HepG2 (cell line): ENCODE data around the gene BCL2L2. TPM values are rescaled to one million over a fixed set of nuclear protein-coding genes. Genes with fewer than 3 reads are reported as not detected.
A peak's percentile ranks its signal among the peaks of the same experiment; 100 is the strongest.

Experiments
- ATAC-seq: fragments of 200-7000 bp; cut with Tn5 transposase; 3 replicates; pipeline ENCODE4 v1.9.1; 2020; ENCODE audit warnings: mild to moderate bottlenecking, moderate library complexity
- BruUV-seq: library from RNA; stranded (reverse); fragments of 400-500 nt; replicated peaks from 2 replicates; lab custom pipeline; 2021; lab: Mats Ljungman, UMichigan
- CTCF ChIA-PET: fragments of 300-600 bp; formaldehyde crosslinking; extraction: SDS; loops from one replicate; lab custom pipeline; 2021; ENCODE audit warnings: low total read pairs, inconsistent platforms, low intra/inter-chr PET ratio; lab: Yijun Ruan, JAX
- POLR2A ChIA-PET: fragments of 350-600 bp; sonication (Branson Sonifier 250); formaldehyde crosslinking; loops from one replicate; lab custom pipeline; 2020; ENCODE audit warnings: antibody characterized with exemption, inconsistent platforms; lab: Yijun Ruan, JAX
- DNase-seq: peaks from one replicate; pipeline ENCODE4 v3.0.0-alpha.2; 2015; ENCODE audit warnings: low spot score
- FAIRE-seq: peaks from 3 replicates; lab custom pipeline; 2011; peaks lifted over from hg19 to GRCh38; lab: Jason Lieb, UNC
- H2AFZ ChIP-seq: one replicate; pipeline ENCODE4 v1.6.1; 2011; ENCODE audit warnings: low read length, inconsistent platforms
- H3K27ac ChIP-seq: fragments of 300-600 bp; 3 replicates; pipeline ENCODE4 v1.8.0; 2011; ENCODE audit warnings: mixed run types, mild to moderate bottlenecking, mixed read lengths, low read length, inconsistent platforms; ENCODE audit not compliant: insufficient read depth; ENCODE audit errors: extremely low read length
- H3K27me3 ChIP-seq, 2 experiments: fragments of 200-600 bp in 1 of 2; 2 replicates in 1 of 2; 3 replicates in 1 of 2; pipeline versions ENCODE4 v1.6.0 to v1.8.0; 2011; ENCODE audit warnings: low read length in 2 of 2, mild to moderate bottlenecking in 2 of 2, moderate library complexity in 2 of 2, inconsistent platforms in 1 of 2; ENCODE audit not compliant: insufficient read depth in 2 of 2, control insufficient read depth in 1 of 2
- H3K36me3 ChIP-seq, 2 experiments: fragments of 200-600 bp in 1 of 2; replicated peaks in 1 of 2; 2 replicates in 1 of 2; 3 replicates in 1 of 2; pipeline versions ENCODE4 v1.5.1 to v1.8.0; 2011; ENCODE audit warnings: low read length in 2 of 2, inconsistent platforms in 1 of 2; ENCODE audit not compliant: insufficient read depth in 2 of 2, control insufficient read depth in 1 of 2
- H3K4me1 ChIP-seq: 2 replicates; pipeline ENCODE4 v1.5.1; 2012; ENCODE audit warnings: low read length, inconsistent platforms; ENCODE audit not compliant: insufficient read depth
- H3K4me2 ChIP-seq: 2 replicates; pipeline ENCODE4 v1.6.0; 2011; ENCODE audit warnings: low read depth, low read length, inconsistent platforms
- H3K4me3 ChIP-seq, 3 experiments: fragments of 200-600 bp in 1 of 3; sonication (generic), shearing (Covaris generic) in 1 of 3; replicated peaks in 1 of 3; 2 replicates each; pipeline ENCODE4 v1.5.1; 2011 to 2016; ENCODE audit warnings: low read length in 3 of 3, inconsistent platforms in 2 of 3, low read depth in 2 of 3, mild to moderate bottlenecking in 2 of 3, control low read depth in 1 of 3, mixed read lengths in 1 of 3; ENCODE audit not compliant: insufficient read depth in 1 of 3
- H3K79me2 ChIP-seq: one replicate; pipeline ENCODE4 v1.6.1; 2011; ENCODE audit warnings: low read length, inconsistent platforms; ENCODE audit not compliant: insufficient read depth
- H3K9ac ChIP-seq: 2 replicates; pipeline ENCODE4 v1.6.0; 2011; ENCODE audit warnings: mild to moderate bottlenecking, low read depth, low read length, inconsistent platforms; ENCODE audit not compliant: insufficient read depth
- H3K9me3 ChIP-seq: 2 replicates; pipeline ENCODE4 v1.5.1; 2012; ENCODE audit warnings: mild to moderate bottlenecking, low read length
- H4K20me1 ChIP-seq: 2 replicates; pipeline ENCODE4 v1.6.0; 2011; ENCODE audit warnings: inconsistent platforms, mild to moderate bottlenecking, low read length, moderate library complexity; ENCODE audit not compliant: insufficient read depth
- ARID3A ChIP-seq: IDR thresholded peaks from 2 replicates; pipeline ENCODE4 v1.6.1; 2012; ENCODE audit warnings: low read depth, low read length, improper control_type of control experiment
- BCL6 ChIP-seq: IDR thresholded peaks from 2 replicates; pipeline ENCODE4 v1.6.1; 2016; ENCODE audit warnings: missing genetic modification reagents, missing compliant biosample characterization
- DNMT1 ChIP-seq: sonication (generic); formaldehyde crosslinking; IDR thresholded peaks from 2 replicates; pipeline ENCODE4 v1.5.1; 2020; ENCODE audit warnings: mild to moderate bottlenecking, missing genetic modification reagents
- GLMP ChIP-seq: sonication (generic); formaldehyde crosslinking; IDR thresholded peaks from 2 replicates; pipeline ENCODE4 v1.9.0; 2021; ENCODE audit warnings: missing genetic modification reagents, mild to moderate bottlenecking, borderline replicate concordance
- SOX13 ChIP-seq, 3 experiments: fragments of 450-650 bp in 1 of 3; sonication (generic) in 1 of 3; formaldehyde crosslinking in 1 of 3; IDR thresholded peaks in 2 of 3; conservative IDR thresholded peaks in 1 of 3; 2 replicates each; pipeline versions ENCODE4 v1.5.0 to v1.6.1; 2016 to 2020; ENCODE audit warnings: antibody characterized with exemption in 1 of 3, mild to moderate bottlenecking in 1 of 3, missing compliant biosample characterization in 1 of 3, missing genetic modification reagents in 1 of 3, moderate library complexity in 1 of 3
- TFDP1 ChIP-seq: IDR thresholded peaks from 2 replicates; pipeline ENCODE4 v1.6.1; 2016; ENCODE audit warnings: missing compliant biosample characterization, missing genetic modification reagents, borderline replicate concordance
- TRIM22 ChIP-seq: fragments of 450-650 bp; IDR thresholded peaks from 2 replicates; pipeline ENCODE4 v1.6.1; 2017
- ZNF512 ChIP-seq: sonication (generic); formaldehyde crosslinking; IDR thresholded peaks from 2 replicates; pipeline ENCODE4 v1.4.0; 2020; ENCODE audit warnings: mild to moderate bottlenecking, missing genetic modification reagents
- ZNF75D ChIP-seq: sonication (generic); formaldehyde crosslinking; IDR thresholded peaks from 2 replicates; pipeline ENCODE4 v1.8.1; 2023; ENCODE audit warnings: missing genetic modification reagents, mild to moderate bottlenecking, borderline replicate concordance
- ZSCAN29 ChIP-seq: sonication (generic); formaldehyde crosslinking; conservative IDR thresholded peaks from 2 replicates; pipeline ENCODE4 v1.4.0; 2020; ENCODE audit warnings: mild to moderate bottlenecking, missing genetic modification reagents
- WGBS: methylation state at CpG from one replicate; pipeline ENCODE4 v1.1.6; 2017; ENCODE audit warnings: low lambda C conversion rate; 5-methylcytosine and 5-hydroxymethylcytosine counted together
- in situ Hi-C: cut with HindIII; loops from 2 replicates; pipeline ENCODE4 v1.10.0; 2017; ENCODE audit warnings: low pct_unique_long_range_greater_than_20kb; ENCODE audit not compliant: extremely low pct_ligation_motif_present
- intact Hi-C: fragments of 100-400 bp; cut with micrococcal nuclease; formaldehyde crosslinking; loops from one replicate; pipeline ENCODE4 v1.10.0; 2022; ENCODE audit not compliant: unreplicated experiment
- polyA plus RNA-seq, 8 experiments: library from polyadenylated mRNA; depleted of rRNA in 3 of 8; stranded (reverse) in 7 of 8; unstranded in 1 of 8; fragments of >200 nt; fragmentation: Illumina TruSeq in 4 of 8; extraction: Trizol in 4 of 8; gene quantifications; 2 replicates each; pipeline versions ENCODE4 v1.2.1 to v1.2.3, GENCODE V29; 2011 to 2016; ENCODE audit warnings: low read depth in 4 of 8, missing spikeins in 1 of 8, mixed read lengths in 1 of 8; ENCODE audit not compliant: insufficient read depth in 1 of 8
- total RNA-seq, 5 experiments: library from RNA; depleted of rRNA; stranded (reverse); fragments of >200 nt; fragmentation: Illumina TruSeq; extraction: Trizol; gene quantifications; 2 replicates each; pipeline ENCODE4 v1.2.3, GENCODE V29; 2016; ENCODE audit warnings: low read depth in 1 of 5

BCL2L2 gene
- total and polyA plus RNA-seq, 2 of the 13 experiments (the other 11 are each of a cell fraction or from before 2014, with no cell fraction given) = 28.1 to 49.8 TPM

- peak overlapping the region; percentile 75 for H3K9ac ChIP-seq
- CTCF ChIA-PET = interaction anchor here (1.9 kb wide), 1 partner anchor 8 kb away, joined by 8 read pairs; no protein-coding TSS in a partner anchor
- TF ChIP-seq ZNF75D (CRISPR knock-in tag) = no peak
- no peak for TF ChIP-seq TRIM22
- no peak for TF ChIP-seq ARID3A
- no peak for TF ChIP-seq ZNF512 (CRISPR knock-in tag)
- no peak for TF ChIP-seq SOX13 (IDR thresholded peaks at IDR 0.05)
- TF ChIP-seq SOX13 (CRISPR knock-in tag; conservative IDR thresholded peaks at IDR 0.05 in 1 of 2, IDR thresholded peaks at IDR 0.05 in 1 of 2) = no peak
- TF ChIP-seq ZSCAN29 = no peak; the same call in 1 of the 2 replicates
- no peak for TF ChIP-seq GLMP
- TF ChIP-seq DNMT1 (CRISPR knock-in tag) = no peak
- TF ChIP-seq BCL6 (CRISPR knock-in tag) = no peak
- TF ChIP-seq TFDP1 (CRISPR knock-in tag) = no peak
These were observed 19.6 kb upstream of the BCL2L2 start for GRCh38 chr14:23286902-23287479.

More at GRCh38 chr14:23286902-23287479, 19.6 kb upstream of the BCL2L2 start:
- in situ Hi-C loops = no loop called here
- Histone ChIP-seq H3K36me3 (peaks cover 2 to 4% of the 10 kb centered on the region in 2 experiments; a peak in 1 of 5 replicates), H3K9me3 (no peaks in the 10 kb centered on the region), H3K27ac (peak overlapping the region; percentile 83), H4K20me1 (no peaks in the 10 kb centered on the region), H3K4me3 (peak overlapping the region; percentile 83 to 96 (median 83)), H3K4me1 (peaks cover 26% of the 10 kb centered on the region), H3K79me2 (peaks cover 19% of the 10 kb centered on the region), H3K4me2 (peak overlapping the region; percentile 93), H2AFZ (no peak overlapping the region), H3K27me3 (no peaks in the 10 kb centered on the region; a peak in 1 of 5 replicates)
- FAIRE-seq (no peak), DNase-seq (no peak), ATAC-seq (no peak)
- WGBS = 46% methylated on average over 6 of the region's 6 CpGs
- intact Hi-C loops = loop anchor here (1.0 kb wide), 5 partner anchors 8 to 192 kb away; partner anchors contain the start of genes ACIN1, C14orf119, NGDN and PABPN1
- POLR2A ChIA-PET = interaction anchor here (0.9 to 9.2 kb wide), 22 partner anchors 7 to 955 kb away, joined by 3 to 165 read pairs (median 6); partner anchors contain the start of genes ACIN1, BCL2L2, C14orf119 and MYH7
- no TSS peak for BruUV-seq
